ENCODE measurements around the gene IGSF22. TPM values are rescaled to one million over a fixed set of nuclear protein-coding genes. Genes with fewer than 3 reads are reported as not detected.

IGSF22 gene
- total and polyA plus RNA-seq, 2 of the 13 experiments (the other 11 are each of a cell fraction or from before 2014, with no cell fraction given) = not detected

GRCh38 chr11:18773104-18773503, 47.1 kb upstream of the IGSF22 start:
- H3K9me3 ChIP-seq (ENCODE audit: low read length) = no peaks in the 10 kb centered on the region
- H2AFZ ChIP-seq (ENCODE audit: low read length) = no peak overlapping the region
- no peak overlapping the region for H3K4me2 ChIP-seq (ENCODE audit: low read depth, low read length)
- no peak overlapping the region for H3K4me3 ChIP-seq (replicated peaks in 1 of 3; ENCODE audit: insufficient read depth in 1 of 3, low read depth in 2 of 3, low read length in 3 of 3)
- H3K79me2 ChIP-seq (ENCODE audit: insufficient read depth, low read length) = no peaks in the 10 kb centered on the region
- H4K20me1 ChIP-seq (ENCODE audit: insufficient read depth, low read length) = no peaks in the 10 kb centered on the region
- peaks cover 11% of the 10 kb centered on the region for H3K4me1 ChIP-seq (ENCODE audit: insufficient read depth, low read length)
- peaks cover 5 to 27% of the 10 kb centered on the region in 2 experiments; a peak in 3 of 5 replicates for H3K27me3 ChIP-seq (ENCODE audit: control insufficient read depth in 1 of 2, insufficient read depth in 2 of 2, low read length in 2 of 2)
- intact Hi-C loops (cut with micrococcal nuclease; ENCODE audit: unreplicated experiment) (no loop called here), in situ Hi-C loops (cut with HindIII; ENCODE audit: extremely low pct_ligation_motif_present, low pct_unique_long_range_greater_than_20kb) (no loop called here)
- ATAC-seq (no peak), DNase-seq (ENCODE audit: low spot score) (no peak), FAIRE-seq (no peak)
- no TSS peak for BruUV-seq (replicated peaks)
- H3K36me3 ChIP-seq (replicated peaks in 1 of 2; ENCODE audit: control insufficient read depth in 1 of 2, insufficient read depth in 2 of 2, low read length in 2 of 2) = no peaks in the 10 kb centered on the region
- POLR2A ChIA-PET = no interaction called here
- 3% methylated on average over 4 of the region's 8 CpGs for WGBS (ENCODE audit: low lambda C conversion rate)
- TF ChIP-seq ZC3H4 (CRISPR knock-in tag; IDR thresholded peaks at IDR 0.05; ENCODE audit: borderline replicate concordance) (no peak), MEIS1 (CRISPR knock-in tag; IDR thresholded peaks at IDR 0.05; ENCODE audit: borderline replicate concordance) (no peak), BRCA1 (CRISPR knock-in tag; IDR thresholded peaks at IDR 0.05) (no peak), ZBTB14 (CRISPR knock-in tag; IDR thresholded peaks at IDR 0.05) (no peak), ELF1 (CRISPR knock-in tag; IDR thresholded peaks at IDR 0.05) (no peak), REST (IDR thresholded peaks at IDR 0.05; ENCODE audit: borderline replicate concordance in 1 of 2, low read depth in 1 of 2, low read length in 2 of 2) (no peak), ZNF619 (CRISPR knock-in tag; IDR thresholded peaks at IDR 0.05) (no peak), EED (CRISPR knock-in tag; IDR thresholded peaks at IDR 0.05) (no peak), GMEB1 (CRISPR knock-in tag; IDR thresholded peaks at IDR 0.05; ENCODE audit: borderline replicate concordance) (no peak), ZNF563 (CRISPR knock-in tag; IDR thresholded peaks at IDR 0.05) (no peak), ZNF749 (CRISPR knock-in tag; IDR thresholded peaks at IDR 0.05; ENCODE audit: borderline replicate concordance) (no peak)
- CTCF ChIA-PET (ENCODE audit: low intra/inter-chr PET ratio, low total read pairs) = no interaction called here
- H3K27ac ChIP-seq (ENCODE audit: extremely low read length, insufficient read depth, low read length) = no peak overlapping the region
- no peak overlapping the region for H3K9ac ChIP-seq (ENCODE audit: insufficient read depth, low read depth, low read length)

All from HepG2 (cell line).